NCI-H748 treated with DMSO at 0.1 percent for 48 hours (cell line): ENCODE measurements around the gene UGT1A6.

ENCODE experiments used
- DNase-seq: peaks from one replicate; lab custom pipeline; 2025; lab: John Stamatoyannopoulos, UW

UGT1A6 gene

DNA sequence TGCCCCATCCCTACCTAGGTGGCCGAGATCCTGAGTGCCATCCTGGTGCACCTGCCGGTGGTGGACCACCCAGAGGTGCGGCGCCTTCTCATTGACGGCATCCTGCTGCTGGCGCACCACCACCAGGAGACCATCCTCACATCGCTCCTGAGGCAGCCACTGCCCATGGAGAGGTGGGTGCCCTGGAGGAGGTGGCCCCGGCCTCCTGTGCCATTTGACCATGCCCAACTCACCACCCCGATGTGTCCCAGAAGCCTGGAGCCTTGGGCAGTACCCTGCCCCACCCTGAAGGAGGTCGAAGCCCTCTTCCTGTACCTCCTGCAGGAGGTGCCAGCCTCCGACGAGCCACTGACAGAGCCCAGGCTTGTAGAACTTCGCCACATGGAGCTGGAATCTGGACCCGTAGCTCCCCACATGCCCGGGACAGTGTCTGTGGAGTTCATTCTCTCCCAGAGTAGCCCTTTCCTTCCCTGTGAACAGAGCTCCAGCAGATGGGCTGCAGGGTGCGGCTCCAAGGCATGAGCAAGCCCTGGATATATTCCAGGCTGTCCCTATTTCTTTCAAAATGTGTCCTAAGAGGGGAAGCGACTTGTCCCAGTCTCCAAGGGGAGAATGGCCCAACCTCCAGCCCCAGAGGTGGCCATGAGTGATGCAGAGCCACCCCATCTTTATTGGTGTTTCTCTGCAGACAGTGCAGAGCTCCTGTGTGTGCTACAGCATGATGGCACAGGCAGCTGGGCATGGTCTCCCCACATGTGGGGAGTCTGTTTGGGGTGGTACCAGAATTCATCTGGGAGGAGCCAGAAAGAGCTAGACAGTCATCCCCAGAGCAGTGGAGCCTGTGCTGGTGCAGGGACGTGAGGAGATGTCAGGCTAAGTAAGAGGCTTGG is 127.4 kb downstream of the UGT1A6 start:
- no peak for DNase-seq

DNA sequence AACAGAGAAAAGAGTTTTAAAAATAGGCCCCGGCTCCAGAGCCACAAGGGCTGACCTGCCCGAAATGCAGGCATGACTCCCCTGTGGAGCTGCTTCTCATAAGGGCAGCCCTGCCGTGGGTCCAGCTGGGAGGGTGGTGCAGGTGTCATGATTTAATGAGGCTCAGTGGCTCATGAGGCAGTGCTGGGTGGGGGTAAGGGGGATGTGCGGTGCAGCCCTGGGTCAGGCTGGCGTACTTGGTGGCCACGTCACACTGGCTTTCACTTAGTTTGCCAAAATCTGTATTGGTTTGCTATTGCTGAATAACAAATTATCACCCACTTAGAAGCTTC is 128.1 kb downstream of the UGT1A6 start:
- DNase-seq: no peak

GRCh38 chr2:233821196-233821595 is 128.5 kb downstream of the UGT1A6 start:
- no peak for DNase-seq

DNA sequence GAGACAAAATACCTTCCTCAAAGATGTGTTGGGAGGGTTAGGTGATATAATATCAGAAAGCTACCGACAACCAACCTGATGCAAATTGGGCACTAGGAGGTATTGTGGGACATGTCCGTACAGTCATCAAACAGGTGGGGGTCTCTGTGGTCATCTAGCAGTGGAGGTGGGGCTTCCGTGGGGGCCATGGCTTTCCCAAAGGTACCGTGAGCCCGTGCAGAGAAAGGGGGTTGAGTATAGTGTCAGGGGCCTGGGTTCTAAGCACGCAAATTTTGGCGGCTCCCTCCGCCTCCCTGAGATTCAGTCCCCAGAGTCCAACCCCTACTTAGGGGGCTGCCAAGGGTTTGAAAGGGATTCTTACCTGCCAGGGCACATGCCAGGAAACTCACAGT is 129.0 kb downstream of the UGT1A6 start:
- DNase-seq: no peak

- DNase-seq: no peak
Observed at GRCh38 chr2:233822101-233822771, 129.5 kb downstream of the UGT1A6 start.
